ENCODE data around the gene CDK11B.

GRCh38 chr1:1600861-1601563 is 57.8 kb downstream of the CDK11B start:
- TF ChIP-seq CTCF (IDR thresholded peaks at IDR 0.05) (no peak), POLR2A (IDR thresholded peaks at IDR 0.05) (no peak)

Data from lower leg skin (tissue), 3 donors.